HG03575 (cell line): ENCODE measurements around the gene OR2L3.
"Not testable (repeated sequence)": the region's sequence is repeated elsewhere in the genome, so short reads cannot be mapped to it uniquely, and the experiment has no call there.

ENCODE experiments used
- ATAC-seq: cut with Tn5 transposase; IDR thresholded peaks from one replicate; pipeline ENCODE4 v1.9.1; 2021; ENCODE audit not compliant: unreplicated experiment, insufficient number of reproducible peaks, low FRiP score; ENCODE audit errors: extremely low read depth

Gene OR2L3

DNA sequence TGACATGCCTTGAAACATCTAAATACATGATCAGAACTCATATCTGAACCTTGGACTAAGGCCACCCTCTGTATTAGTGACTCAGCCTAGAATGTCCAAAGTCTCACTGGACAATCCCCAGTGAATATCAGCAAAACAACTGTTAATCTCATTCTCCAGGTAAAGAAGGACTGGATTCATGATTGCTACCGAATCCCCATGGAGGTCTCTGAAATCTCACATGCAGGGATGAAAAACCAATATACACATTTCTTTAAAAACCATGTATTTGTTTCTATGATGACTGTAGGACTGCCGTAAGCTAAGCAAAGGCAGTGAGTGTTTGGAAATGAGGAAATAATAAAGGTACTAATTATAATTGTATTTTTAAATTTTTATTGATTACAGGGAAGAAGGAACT, at the start of gene OR2L3:
OR2L3 (plus strand) TSS at position 301 of the 400 bp plus-strand sequence. CDS start 13,846 bp downstream, outside the sequence.
- no peak for ATAC-seq

DNA sequence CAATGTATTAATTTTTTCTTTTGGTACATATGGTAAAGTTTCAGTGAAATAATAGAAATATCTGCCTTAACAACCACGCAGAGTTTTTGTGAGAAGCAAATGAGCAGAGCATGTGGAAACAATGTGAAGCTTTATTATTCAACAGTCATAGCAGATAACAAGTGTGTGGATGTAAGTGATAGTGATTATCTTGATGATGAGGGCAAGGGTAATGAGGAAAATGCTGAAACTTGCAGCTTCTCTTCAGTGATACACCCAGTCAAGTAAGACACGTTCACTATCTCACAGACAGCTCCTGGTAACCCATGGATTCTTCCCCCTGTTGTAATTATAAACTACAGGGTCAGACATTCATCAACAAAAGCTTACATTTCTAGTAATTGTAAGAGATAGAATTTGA, 47.8 kb upstream of the OR2L3 start:
- ATAC-seq, result no peak

GRCh38 chr1:248000169-248000568, 46.5 kb upstream of the OR2L3 start:
- ATAC-seq, result no peak

DNA sequence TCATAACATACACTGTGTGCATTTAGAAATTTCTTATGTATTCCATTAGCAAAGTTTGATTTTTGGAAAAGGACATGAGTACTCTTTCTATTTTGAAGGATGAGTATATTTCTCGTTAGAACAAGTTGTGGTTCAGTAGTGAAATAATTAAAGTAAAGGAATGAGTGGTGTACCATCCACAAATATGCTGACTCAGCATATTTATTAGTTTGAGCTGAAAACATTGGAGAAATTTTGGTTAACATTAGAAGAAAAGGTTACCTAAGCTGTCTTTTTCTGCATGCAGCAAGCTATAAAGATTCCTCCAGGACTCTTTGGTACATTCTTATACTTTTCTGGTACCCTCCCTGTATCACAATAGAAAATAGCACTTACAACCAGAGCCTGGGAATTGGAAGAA, 38.9 kb upstream of the OR2L3 start:
- ATAC-seq, result no peak

- ATAC-seq, result no peak
Measured at GRCh38 chr1:248009681-248010080, 37.0 kb upstream of the OR2L3 start.

GRCh38 chr1:248013229-248013710, 33.4 kb upstream of the OR2L3 start, which contains the start of gene OR2L5:
Gene OR2L5, plus strand, starts transcription at chr1:248013660. Its CDS starts 8,288 bp downstream, at chr1:248021948.
- no peak for ATAC-seq

- ATAC-seq, result no peak
Measured at GRCh38 chr1:248015803-248016202, 30.8 kb upstream of the OR2L3 start.

DNA sequence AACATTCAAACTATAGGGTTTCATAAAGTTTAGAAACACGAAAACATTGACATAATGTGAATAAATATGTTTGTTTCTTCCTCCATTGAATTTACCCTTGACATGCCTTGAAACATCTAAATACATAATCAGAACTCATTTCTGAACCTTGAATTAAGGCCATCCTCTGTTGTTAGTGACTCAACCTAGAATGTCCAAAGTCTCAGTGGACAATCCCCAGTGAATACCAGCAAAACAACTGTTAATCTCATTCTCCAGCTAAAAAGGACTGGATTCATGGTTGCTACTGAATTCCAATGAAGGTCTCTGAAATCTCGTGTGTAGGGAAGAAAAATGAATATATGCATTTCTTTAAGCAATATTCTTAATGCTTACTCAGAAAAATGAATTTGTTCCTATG, 16.9 kb upstream of the OR2L3 start, which contains the start of gene OR2L2:
OR2L2 (plus strand) TSS at position 301 of the 400 bp plus-strand sequence. CDS start 8,198 bp downstream, outside the sequence.
- no peak for ATAC-seq

DNA sequence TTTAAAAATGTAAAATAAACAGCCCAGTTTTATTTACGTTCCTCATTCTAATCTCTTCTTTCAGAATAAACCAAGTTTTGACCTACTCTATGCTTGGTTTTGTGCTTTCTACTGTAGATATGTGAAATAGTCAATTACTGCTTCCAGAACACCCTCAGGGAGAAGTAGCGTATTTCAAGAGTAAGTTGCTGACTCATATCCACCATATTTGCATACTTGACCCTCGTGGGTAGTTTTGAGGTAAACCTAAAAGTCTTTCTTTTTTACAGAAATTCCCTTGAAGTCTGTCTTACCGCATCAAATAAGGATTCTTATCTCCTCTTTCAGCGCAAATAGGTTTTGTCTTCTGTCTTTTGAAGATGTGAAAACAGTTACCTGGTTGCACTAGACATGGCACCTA, 1.4 kb upstream of the OR2L3 start:
- no peak for ATAC-seq

GRCh38 chr1:248047008-248047407, 372 bp downstream of the OR2L3 start:
- ATAC-seq, result no peak

DNA sequence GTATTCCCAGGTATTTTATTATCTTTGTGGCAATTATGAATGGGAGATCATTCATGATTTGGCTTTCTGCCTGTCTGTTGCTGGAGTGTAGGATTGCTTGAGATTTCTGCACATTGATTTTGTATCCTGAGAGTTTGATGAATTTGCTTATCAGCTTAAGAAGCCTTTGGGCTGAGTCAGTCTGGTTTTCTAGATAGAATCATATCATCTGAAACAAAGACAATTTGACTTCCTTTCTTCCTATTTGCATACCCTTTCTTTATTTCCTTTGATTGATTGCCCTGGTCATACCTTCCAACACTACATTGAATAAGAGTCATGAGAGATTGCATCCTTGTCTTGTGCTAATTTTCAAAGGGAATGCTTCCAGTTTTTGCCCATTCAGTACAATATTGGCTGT, 8.0 kb downstream of the OR2L3 start:
- ATAC-seq, result no peak

DNA sequence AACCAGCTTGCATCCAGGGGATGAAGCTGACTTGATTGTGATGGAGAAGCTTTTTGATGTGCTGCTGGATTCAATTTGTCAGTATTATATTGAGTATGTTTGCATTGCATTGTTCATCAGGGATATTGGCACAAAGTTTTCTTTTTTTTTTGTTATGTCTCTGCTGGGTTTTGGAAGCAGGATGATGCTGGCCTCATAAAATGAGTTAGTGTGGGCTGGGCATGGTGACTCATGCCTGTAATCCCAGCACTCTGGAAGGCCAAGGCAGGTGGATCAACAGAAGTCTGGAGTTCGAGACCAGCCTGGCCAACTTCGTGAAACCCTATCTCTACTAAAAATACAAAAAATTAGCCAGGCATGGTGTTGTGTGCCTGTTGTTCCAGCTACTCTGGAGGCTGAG, 8.6 kb downstream of the OR2L3 start:
- no peak for ATAC-seq

DNA sequence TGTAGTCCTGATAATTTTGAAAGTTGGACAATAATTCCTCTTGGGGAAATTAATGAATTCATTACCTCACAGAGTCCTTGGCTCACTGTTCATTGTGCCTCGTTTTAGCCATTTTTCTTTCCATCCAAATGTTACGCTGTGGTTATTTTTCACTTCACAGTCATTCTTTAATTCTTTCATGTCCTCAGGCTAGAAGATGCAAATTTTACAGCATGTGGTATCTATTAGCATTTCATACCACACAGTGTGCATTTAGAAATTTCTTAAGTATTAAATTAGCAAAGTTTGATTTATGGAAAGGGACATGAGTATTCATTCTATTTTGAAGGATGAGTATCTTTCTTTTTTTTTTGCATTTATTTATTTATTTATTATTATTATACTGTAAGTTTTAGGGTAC, 18.4 kb downstream of the OR2L3 start:
- ATAC-seq, result no peak

DNA sequence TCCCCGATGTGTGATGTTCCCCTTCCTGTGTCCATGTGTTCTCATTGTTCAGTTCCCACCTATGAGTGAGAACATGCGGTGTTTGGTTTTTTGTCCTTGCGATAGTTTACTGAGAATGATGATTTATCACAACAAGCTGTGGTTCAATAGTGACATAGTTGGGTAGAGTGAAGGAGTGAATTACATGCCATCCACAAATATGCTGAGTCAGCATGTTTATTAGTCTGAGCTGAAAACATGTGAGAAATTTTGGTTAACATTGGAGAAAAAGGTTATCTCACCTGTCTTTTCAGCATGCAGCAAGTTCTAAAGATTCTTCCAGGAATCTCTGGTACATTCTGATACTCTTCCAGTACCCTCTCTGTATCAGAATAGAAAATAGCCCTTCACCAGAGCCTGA, 19.0 kb downstream of the OR2L3 start:
- no peak for ATAC-seq

DNA sequence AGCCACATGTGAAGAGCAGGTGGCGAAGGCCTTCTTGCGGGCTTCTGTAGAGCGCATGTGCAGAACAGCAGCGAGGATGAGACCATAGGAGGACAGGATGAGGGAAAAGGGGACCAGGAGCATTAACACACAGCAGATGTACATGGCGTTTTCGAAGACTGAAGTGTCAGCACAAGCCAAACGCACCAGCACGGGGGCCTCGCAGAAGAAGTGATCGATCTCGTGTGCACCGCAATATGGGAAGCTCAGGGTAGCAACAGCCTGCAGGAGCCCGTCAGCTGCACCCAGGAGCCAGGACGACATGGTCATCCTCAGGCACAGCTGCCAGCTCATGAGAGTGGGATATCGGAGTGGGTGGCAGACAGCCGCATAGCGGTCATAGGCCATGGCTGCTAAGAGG, 37.2 kb downstream of the OR2L3 start:
- ATAC-seq, result not testable (repeated sequence)

DNA sequence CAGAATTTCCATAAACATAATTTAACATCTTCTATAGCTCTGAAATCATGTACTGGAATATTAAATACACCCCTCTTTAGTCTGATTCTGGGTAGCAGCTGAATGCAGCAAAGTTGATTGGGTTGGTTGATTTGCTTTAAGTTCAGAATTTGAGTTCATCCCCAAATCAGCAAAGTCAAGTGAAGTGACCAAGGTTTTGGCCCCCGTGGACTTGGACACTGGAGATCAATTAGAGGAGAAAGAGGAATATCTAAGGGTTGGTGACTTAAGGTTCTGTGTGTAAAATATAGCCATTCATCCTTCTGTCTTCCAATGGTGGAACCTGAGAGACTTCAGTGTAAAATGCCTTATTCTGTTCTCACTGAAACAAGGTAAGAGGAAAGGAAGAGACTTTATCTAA, 48.2 kb downstream of the OR2L3 start, which contains the start of gene OR2L13:
OR2L13 (plus strand) TSS at position 301 of the 400 bp plus-strand sequence. CDS start 4,192 bp downstream, outside the sequence.
- ATAC-seq, result no peak

DNA sequence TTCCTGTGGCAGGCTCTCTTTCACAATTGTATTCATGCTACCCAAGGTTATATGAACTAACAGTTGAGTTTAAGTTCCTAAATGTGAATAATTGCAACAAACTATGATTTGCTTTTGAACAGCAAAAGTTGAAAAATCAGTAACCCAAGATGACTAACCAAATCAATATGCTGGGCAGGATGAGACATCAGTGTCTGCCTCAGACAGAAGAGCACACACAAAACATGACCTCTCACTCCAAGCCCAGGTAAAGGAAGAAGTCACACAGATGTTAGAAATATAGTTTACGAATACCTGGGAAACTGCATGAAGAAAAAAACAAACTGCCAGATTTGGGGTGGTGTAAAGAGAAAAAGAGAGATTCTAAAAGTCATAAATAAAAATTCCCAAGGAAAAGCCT, 51.9 kb downstream of the OR2L3 start:
- no peak for ATAC-seq

- ATAC-seq, result no peak
Measured at GRCh38 chr1:248102847-248103246, 56.2 kb downstream of the OR2L3 start.

DNA sequence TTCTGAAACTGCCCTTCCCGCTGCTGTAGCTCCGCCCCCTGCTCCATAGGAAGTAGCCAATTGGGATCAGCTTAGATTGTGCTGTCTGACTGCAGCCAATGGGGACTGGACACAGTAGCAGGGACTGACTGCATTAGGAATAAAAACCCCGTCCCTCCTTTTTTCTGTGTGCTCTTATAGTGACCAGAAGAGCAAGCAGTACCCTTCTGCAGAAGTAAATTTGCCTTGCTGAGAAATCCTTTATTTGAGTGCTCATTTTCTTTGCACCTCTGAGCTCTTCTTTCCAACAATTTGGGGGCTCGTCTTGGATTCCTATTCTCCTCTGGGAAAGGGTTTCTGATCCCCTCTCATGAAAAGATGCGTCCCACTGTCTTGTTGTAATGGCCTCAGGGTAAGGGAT, 64.5 kb downstream of the OR2L3 start:
- no peak for ATAC-seq
